HG02852 (cell line): ENCODE results near the gene TRPM2.
"Not testable (repeated sequence)": the region's sequence is repeated elsewhere in the genome, so short reads cannot be mapped to it uniquely, and the experiment has no call there.

Experiments used
- ATAC-seq: cut with Tn5 transposase; IDR thresholded peaks from one replicate; pipeline ENCODE4 v1.9.1; 2021; ENCODE audit warnings: mild to moderate bottlenecking, moderate library complexity; ENCODE audit not compliant: unreplicated experiment

The TRPM2 gene

GRCh38 chr21:44391345-44392091, 38.1 kb downstream of the TRPM2 start:
- no peak for ATAC-seq

GRCh38 chr21:44392185-44392584, 38.8 kb downstream of the TRPM2 start:
- ATAC-seq, result no peak

- no peak for ATAC-seq
These were observed 39.5 kb downstream of the TRPM2 start for GRCh38 chr21:44392916-44393315.

GRCh38 chr21:44394733-44395132, 41.3 kb downstream of the TRPM2 start:
- no peak for ATAC-seq

DNA sequence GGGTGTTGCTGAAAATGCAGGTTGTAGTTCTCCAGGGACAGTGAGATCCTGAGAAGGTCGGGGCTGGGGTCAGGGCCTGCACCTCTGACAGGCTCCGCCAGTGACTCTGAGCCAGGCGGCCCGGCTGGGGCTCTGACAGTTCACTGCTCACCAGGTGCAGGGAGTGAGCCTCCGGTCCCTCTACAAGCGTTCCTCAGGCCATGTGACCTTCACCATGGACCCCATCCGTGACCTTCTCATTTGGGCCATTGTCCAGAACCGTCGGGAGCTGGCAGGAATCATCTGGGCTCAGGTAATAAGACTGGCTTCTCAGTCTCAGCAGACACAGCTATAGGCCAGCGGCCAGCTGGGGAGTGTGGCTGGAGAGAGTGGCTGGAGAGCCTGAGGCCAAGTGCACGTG, 41.8 kb downstream of the TRPM2 start:
- no peak for ATAC-seq

DNA sequence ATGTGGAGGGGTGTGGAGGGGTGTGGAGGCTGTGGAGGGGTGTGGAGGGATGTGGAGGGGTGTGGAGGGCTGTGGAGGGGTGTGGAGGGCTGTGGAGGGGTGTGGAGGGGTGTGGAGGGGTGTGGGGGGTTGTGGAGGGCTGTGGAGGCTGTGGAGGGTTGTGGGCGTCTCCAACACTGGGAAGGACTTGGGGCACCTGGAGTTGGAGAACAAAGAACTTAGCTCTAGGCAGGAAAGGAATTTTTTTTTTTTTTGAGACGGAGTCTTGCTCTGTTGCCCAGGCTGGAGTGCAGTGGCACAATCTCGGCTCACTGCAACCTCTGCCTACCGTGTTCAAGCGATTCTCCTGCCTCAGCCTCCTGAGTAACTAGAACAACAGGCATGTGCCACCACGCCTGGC, 43.4 kb downstream of the TRPM2 start:
- not testable (repeated sequence) for ATAC-seq

DNA sequence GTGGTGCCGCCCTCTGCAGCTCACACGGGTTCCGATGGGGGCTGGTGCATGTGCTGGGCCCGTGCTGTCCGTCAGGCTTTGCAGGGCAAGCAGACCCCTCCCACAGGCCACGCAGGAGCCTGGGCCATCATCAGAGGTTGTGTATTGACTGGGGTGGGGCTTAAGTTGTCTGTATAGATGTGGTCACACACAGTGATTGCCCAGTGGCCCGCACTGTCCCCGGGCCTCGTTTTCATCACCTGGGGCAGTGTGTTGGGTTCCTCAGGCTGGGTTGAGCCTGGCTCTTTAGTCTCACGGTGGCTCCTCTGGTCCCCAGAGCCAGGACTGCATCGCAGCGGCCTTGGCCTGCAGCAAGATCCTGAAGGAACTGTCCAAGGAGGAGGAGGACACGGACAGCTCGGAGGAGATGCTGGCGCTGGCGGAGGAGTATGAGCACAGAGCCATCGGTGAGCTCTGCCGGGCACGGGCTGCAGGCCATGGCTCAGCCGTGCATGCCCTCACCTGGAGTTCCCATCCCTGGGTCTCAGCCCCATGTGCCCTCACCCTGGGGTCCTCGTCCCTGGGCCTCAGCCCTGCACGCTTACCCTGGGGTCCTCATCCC, 44.1 kb downstream of the TRPM2 start:
- ATAC-seq, result no peak

DNA sequence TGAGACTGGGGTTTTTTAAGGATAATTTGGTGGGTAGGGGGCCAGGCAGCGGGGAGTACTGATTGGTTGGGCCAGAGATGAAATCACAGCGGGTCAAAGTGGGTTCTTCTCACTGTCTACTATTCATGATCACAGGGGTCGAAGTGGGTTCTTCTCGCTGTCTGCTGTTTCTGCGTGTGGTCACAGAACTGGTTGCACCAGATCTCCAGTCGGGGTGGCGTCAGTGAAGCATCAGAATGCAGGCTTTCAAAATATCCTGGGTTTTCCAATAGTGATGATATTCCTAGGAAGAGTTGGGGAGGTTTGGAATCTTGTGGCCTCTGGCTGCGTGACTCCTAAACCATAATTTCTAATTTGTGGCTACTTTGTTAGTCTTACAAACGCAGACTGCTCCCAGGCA, 45.1 kb downstream of the TRPM2 start:
- no peak for ATAC-seq

- ATAC-seq, result no peak
These were observed 45.9 kb downstream of the TRPM2 start for GRCh38 chr21:44399151-44399954.

GRCh38 chr21:44399955-44400790, 46.8 kb downstream of the TRPM2 start:
- no peak for ATAC-seq

GRCh38 chr21:44400791-44401385, 47.5 kb downstream of the TRPM2 start:
- no peak for ATAC-seq

DNA sequence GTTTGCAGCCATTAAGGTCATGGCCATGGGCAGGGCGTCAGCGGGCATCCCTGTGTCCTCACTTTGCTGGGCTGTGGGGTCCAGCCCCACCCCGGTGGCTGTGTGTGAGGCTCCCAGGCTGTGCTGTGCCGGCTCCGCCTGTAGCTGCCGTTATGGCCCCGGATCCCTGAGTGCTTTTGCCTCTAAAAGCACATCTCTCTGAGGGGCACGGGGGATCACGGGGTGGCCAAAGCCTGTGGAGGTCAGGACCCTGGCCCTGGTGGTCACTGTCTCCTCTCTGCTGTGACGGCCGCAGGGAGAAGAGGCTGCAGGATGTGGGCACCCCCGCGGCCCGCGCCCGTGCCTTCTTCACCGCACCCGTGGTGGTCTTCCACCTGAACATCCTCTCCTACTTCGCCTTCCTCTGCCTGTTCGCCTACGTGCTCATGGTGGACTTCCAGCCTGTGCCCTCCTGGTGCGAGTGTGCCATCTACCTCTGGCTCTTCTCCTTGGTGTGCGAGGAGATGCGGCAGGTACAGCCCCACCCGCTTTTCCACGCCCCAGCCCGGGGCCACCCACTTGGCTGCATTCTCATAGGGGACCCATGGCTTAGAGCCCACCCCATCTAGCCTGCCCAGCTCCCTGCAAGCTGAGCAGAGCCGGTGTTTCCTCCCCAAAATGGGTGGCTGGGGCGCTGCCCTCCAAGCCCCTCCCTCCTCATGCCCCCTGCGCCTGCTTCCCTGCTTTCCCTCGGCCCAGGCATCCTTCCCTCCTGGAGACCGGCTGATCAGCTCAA, 48.2 kb downstream of the TRPM2 start:
- no peak for ATAC-seq

- no peak for ATAC-seq
These were observed 49.1 kb downstream of the TRPM2 start for GRCh38 chr21:44402323-44403105.

DNA sequence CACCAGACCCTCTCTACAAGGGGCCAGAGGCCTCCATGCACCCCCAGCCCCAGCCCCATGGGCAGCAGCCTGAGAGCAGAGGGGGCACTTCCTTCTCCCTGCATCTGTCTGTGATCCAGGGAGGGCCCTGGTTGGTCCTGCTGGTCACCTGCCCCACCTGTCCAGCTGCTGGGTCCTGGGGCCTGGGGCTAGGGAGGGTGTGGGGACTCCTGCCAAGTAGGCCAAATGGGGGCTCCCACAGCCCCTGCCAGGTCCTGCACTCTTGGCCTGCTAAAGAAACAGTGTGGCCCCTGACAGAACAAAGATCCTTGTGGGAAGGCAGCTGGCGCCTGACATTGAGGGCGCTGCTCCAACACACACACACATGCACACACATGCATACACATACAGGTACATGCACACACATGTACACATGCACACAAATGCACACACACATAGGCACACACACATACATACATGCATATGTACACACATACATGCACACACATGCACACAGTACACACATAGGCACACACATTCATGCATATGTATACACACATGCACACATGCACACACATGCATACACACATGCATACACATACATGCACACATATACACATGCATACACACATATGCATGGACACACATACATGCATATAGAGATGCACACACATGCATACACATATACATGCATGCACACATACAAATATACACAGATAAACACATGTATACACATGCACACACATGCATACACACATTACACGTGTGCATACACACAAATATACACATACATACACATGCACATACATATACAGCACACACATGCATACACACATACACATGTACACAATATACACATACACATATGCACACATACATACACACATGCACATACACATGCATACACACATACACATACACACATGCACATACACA, 49.9 kb downstream of the TRPM2 start:
- ATAC-seq, result no peak

- ATAC-seq, result not testable (repeated sequence)
These were observed 51.1 kb downstream of the TRPM2 start for GRCh38 chr21:44404482-44404881.

GRCh38 chr21:44405091-44405947, 51.9 kb downstream of the TRPM2 start:
- ATAC-seq, result no peak
